ENCODE data around the gene CFAP68. TPM values are rescaled to one million over a fixed set of nuclear protein-coding genes. Genes with fewer than 3 reads are reported as not detected.

The CFAP68 gene
- total and polyA plus RNA-seq, 2 of the 13 experiments (the other 11 are each of a cell fraction or from before 2014, with no cell fraction given): 22.2 to 25.6 TPM

DNA sequence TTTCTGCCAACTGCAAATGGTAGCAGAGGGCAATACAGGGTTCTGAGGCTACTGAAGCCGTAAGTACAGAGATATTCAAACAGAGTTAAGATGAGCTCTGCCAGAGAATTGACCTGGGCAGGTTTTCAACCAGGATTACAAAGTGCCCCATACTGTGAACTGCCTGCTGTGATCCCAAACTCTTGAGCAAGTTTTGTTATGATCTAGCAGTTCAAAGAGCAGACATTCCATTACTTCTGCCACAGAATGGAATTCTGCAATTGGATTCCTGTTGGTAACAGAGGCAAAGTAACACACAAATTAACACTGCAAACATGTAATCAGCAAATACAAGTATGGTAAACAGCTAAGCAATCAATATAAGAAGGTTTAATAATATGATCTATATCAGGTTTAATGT, 39.2 kb upstream of the CFAP68 start (continued):
- TF ChIP-seq, protein P1, sequence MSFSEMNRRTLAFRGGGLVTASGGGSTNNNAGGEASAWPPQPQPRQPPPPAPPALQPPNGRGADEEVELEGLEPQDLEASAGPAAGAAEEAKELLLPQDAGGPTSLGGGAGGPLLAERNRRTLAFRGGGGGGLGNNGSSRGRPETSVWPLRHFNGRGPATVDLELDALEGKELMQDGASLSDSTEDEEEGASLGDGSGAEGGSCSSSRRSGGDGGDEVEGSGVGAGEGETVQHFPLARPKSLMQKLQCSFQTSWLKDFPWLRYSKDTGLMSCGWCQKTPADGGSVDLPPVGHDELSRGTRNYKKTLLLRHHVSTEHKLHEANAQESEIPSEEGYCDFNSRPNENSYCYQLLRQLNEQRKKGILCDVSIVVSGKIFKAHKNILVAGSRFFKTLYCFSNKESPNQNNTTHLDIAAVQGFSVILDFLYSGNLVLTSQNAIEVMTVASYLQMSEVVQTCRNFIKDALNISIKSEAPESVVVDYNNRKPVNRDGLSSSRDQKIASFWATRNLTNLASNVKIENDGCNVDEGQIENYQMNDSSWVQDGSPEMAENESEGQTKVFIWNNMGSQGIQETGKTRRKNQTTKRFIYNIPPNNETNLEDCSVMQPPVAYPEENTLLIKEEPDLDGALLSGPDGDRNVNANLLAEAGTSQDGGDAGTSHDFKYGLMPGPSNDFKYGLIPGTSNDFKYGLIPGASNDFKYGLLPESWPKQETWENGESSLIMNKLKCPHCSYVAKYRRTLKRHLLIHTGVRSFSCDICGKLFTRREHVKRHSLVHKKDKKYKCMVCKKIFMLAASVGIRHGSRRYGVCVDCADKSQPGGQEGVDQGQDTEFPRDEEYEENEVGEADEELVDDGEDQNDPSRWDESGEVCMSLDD (CRISPR knock-in tag; IDR thresholded peaks at IDR 0.05; ENCODE audit: borderline replicate concordance): no peak
- no peak for TF ChIP-seq RORA (CRISPR knock-in tag; IDR thresholded peaks at IDR 0.05)
- peak; percentile 21; the same call in 1 of the 2 replicates for TF ChIP-seq FOXK2 (IDR thresholded peaks at IDR 0.05)
- TF ChIP-seq XBP1 (CRISPR knock-in tag; IDR thresholded peaks at IDR 0.05): no peak
- TF ChIP-seq ESRRA (CRISPR knock-in tag; IDR thresholded peaks at IDR 0.05; ENCODE audit: low read depth): no peak
- no peak for TF ChIP-seq ZNF724P (CRISPR knock-in tag; IDR thresholded peaks at IDR 0.05; ENCODE audit: borderline replicate concordance)
- no peak for TF ChIP-seq ZNF12 (CRISPR knock-in tag; IDR thresholded peaks at IDR 0.05)
- TF ChIP-seq, protein P2, sequence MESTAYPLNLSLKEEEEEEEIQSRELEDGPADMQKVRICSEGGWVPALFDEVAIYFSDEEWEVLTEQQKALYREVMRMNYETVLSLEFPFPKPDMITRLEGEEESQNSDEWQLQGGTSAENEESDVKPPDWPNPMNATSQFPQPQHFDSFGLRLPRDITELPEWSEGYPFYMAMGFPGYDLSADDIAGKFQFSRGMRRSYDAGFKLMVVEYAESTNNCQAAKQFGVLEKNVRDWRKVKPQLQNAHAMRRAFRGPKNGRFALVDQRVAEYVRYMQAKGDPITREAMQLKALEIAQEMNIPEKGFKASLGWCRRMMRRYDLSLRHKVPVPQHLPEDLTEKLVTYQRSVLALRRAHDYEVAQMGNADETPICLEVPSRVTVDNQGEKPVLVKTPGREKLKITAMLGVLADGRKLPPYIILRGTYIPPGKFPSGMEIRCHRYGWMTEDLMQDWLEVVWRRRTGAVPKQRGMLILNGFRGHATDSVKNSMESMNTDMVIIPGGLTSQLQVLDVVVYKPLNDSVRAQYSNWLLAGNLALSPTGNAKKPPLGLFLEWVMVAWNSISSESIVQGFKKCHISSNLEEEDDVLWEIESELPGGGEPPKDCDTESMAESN (CRISPR knock-in tag; conservative IDR thresholded peaks at IDR 0.05): no peak
- peak; percentile 41; the same call in 1 of the 2 replicates for TF ChIP-seq THAP11 (CRISPR knock-in tag; IDR thresholded peaks at IDR 0.05)
- TF ChIP-seq SOX6 (IDR thresholded peaks at IDR 0.05): no peak
- TF ChIP-seq SOX6 (CRISPR knock-in tag; IDR thresholded peaks at IDR 0.05): peak; percentile 87
- no peak for TF ChIP-seq SRSF1 (optimal IDR thresholded peaks at IDR 0.05; ENCODE audit: low read depth, low read length)
- TF ChIP-seq MIXL1 (CRISPR knock-in tag; IDR thresholded peaks at IDR 0.05): peak; percentile 82
- no peak for TF ChIP-seq ZNF775 (CRISPR knock-in tag; IDR thresholded peaks at IDR 0.05; ENCODE audit: borderline replicate concordance)
- TF ChIP-seq, protein P3, sequence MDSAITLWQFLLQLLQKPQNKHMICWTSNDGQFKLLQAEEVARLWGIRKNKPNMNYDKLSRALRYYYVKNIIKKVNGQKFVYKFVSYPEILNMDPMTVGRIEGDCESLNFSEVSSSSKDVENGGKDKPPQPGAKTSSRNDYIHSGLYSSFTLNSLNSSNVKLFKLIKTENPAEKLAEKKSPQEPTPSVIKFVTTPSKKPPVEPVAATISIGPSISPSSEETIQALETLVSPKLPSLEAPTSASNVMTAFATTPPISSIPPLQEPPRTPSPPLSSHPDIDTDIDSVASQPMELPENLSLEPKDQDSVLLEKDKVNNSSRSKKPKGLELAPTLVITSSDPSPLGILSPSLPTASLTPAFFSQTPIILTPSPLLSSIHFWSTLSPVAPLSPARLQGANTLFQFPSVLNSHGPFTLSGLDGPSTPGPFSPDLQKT (CRISPR knock-in tag; IDR thresholded peaks at IDR 0.05; ENCODE audit: borderline replicate concordance): no peak
- TF ChIP-seq CBX2 (IDR thresholded peaks at IDR 0.05; ENCODE audit: low read depth, low read length): no peak
- TF ChIP-seq CBX2 (CRISPR knock-in tag; IDR thresholded peaks at IDR 0.05; ENCODE audit: low read depth): no peak
- peak; percentile 65; the same call in 1 of the 2 replicates for TF ChIP-seq ONECUT2 (CRISPR knock-in tag; IDR thresholded peaks at IDR 0.05)
- TF ChIP-seq NFIC (IDR thresholded peaks at IDR 0.05; ENCODE audit: low read length): 0 out of 2 replicates have a peak, but pooled peaks have one; percentile 61
- TF ChIP-seq ZNF432 (CRISPR knock-in tag; IDR thresholded peaks at IDR 0.05; ENCODE audit: borderline replicate concordance): no peak
- TF ChIP-seq, protein P4, sequence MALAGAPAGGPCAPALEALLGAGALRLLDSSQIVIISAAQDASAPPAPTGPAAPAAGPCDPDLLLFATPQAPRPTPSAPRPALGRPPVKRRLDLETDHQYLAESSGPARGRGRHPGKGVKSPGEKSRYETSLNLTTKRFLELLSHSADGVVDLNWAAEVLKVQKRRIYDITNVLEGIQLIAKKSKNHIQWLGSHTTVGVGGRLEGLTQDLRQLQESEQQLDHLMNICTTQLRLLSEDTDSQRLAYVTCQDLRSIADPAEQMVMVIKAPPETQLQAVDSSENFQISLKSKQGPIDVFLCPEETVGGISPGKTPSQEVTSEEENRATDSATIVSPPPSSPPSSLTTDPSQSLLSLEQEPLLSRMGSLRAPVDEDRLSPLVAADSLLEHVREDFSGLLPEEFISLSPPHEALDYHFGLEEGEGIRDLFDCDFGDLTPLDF (CRISPR knock-in tag; IDR thresholded peaks at IDR 0.05): 0 out of 2 replicates have a peak, but pooled peaks have one; percentile 20
- TF ChIP-seq, protein P5, sequence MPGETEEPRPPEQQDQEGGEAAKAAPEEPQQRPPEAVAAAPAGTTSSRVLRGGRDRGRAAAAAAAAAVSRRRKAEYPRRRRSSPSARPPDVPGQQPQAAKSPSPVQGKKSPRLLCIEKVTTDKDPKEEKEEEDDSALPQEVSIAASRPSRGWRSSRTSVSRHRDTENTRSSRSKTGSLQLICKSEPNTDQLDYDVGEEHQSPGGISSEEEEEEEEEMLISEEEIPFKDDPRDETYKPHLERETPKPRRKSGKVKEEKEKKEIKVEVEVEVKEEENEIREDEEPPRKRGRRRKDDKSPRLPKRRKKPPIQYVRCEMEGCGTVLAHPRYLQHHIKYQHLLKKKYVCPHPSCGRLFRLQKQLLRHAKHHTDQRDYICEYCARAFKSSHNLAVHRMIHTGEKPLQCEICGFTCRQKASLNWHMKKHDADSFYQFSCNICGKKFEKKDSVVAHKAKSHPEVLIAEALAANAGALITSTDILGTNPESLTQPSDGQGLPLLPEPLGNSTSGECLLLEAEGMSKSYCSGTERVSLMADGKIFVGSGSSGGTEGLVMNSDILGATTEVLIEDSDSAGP (CRISPR knock-in tag; IDR thresholded peaks at IDR 0.05; ENCODE audit: borderline replicate concordance): no peak
- no peak for TF ChIP-seq ZNF225 (CRISPR knock-in tag; IDR thresholded peaks at IDR 0.05)
- no peak for TF ChIP-seq ZNF468 (CRISPR knock-in tag; IDR thresholded peaks at IDR 0.05)
